ENCODE data around the gene FKBP15. TPM values are rescaled to one million over a fixed set of nuclear protein-coding genes. Genes with fewer than 3 reads are reported as not detected.

The FKBP15 gene
- total and polyA plus RNA-seq, 2 of the 13 experiments (the other 11 are each of a cell fraction or from before 2014, with no cell fraction given): 12.3 to 18.6 TPM

GRCh38 chr9:113179839-113180238 lies 41.2 kb downstream of the FKBP15 start:
- CTCF ChIA-PET (ENCODE audit: low intra/inter-chr PET ratio, low total read pairs): no interaction called here
- intact Hi-C loops (cut with micrococcal nuclease; ENCODE audit: unreplicated experiment): no loop called here
- TF ChIP-seq CTCF (CRISPR knock-in tag; IDR thresholded peaks at IDR 0.05) (no peak), ZNF326 (CRISPR knock-in tag; IDR thresholded peaks at IDR 0.05; ENCODE audit: borderline replicate concordance) (no peak), MBNL3 (CRISPR knock-in tag; conservative IDR thresholded peaks at IDR 0.05) (no peak), ZBTB2 (CRISPR knock-in tag; IDR thresholded peaks at IDR 0.05; ENCODE audit: low read depth) (no peak), ATF2 (CRISPR knock-in tag; IDR thresholded peaks at IDR 0.05) (no peak), FUBP1 (CRISPR knock-in tag; IDR thresholded peaks at IDR 0.05; ENCODE audit: borderline replicate concordance) (no peak), CBFB (CRISPR knock-in tag; IDR thresholded peaks at IDR 0.05) (no peak), USF2 (IDR thresholded peaks at IDR 0.05; ENCODE audit: low read depth, low read length) (no peak), USF2 (CRISPR knock-in tag; IDR thresholded peaks at IDR 0.05; ENCODE audit: borderline replicate concordance) (no peak), CAMTA2 (CRISPR knock-in tag; IDR thresholded peaks at IDR 0.05; ENCODE audit: borderline replicate concordance) (no peak), ZNF782 (CRISPR knock-in tag; IDR thresholded peaks at IDR 0.05; ENCODE audit: borderline replicate concordance) (no peak), ZNF512B (CRISPR knock-in tag; IDR thresholded peaks at IDR 0.05; ENCODE audit: borderline replicate concordance) (no peak)

More at GRCh38 chr9:113179839-113180238, 41.2 kb downstream of the FKBP15 start:
- no peaks in the 10 kb centered on the region for H3K27me3 ChIP-seq (ENCODE audit: control insufficient read depth in 1 of 2, insufficient read depth in 2 of 2, low read length in 2 of 2)
- no peak for ATAC-seq
- no peak overlapping the region for H3K4me3 ChIP-seq (replicated peaks in 1 of 3; ENCODE audit: insufficient read depth in 1 of 3, low read depth in 2 of 3, low read length in 3 of 3)
- in situ Hi-C loops (cut with HindIII; ENCODE audit: extremely low pct_ligation_motif_present, low pct_unique_long_range_greater_than_20kb): no loop called here
- FAIRE-seq: no peak
- DNase-seq (ENCODE audit: low spot score): no peak
- no peaks in the 10 kb centered on the region for H3K4me1 ChIP-seq (ENCODE audit: insufficient read depth, low read length)
- H4K20me1 ChIP-seq (ENCODE audit: insufficient read depth, low read length): no peaks in the 10 kb centered on the region
- 95% methylated on average over 1 of the region's 1 CpG for WGBS (ENCODE audit: low lambda C conversion rate)
- H3K9ac ChIP-seq (ENCODE audit: insufficient read depth, low read depth, low read length): no peak overlapping the region
- no peak overlapping the region for H3K4me2 ChIP-seq (ENCODE audit: low read depth, low read length)
- H3K9me3 ChIP-seq (ENCODE audit: low read length): no peaks in the 10 kb centered on the region
- no peak overlapping the region for H2AFZ ChIP-seq (ENCODE audit: low read length)
- POLR2A ChIA-PET: no interaction called here
- H3K36me3 ChIP-seq (replicated peaks in 1 of 2; ENCODE audit: control insufficient read depth in 1 of 2, insufficient read depth in 2 of 2, low read length in 2 of 2): peaks cover 14 to 77% of the 10 kb centered on the region in 2 experiments
- H3K79me2 ChIP-seq (ENCODE audit: insufficient read depth, low read length): no peaks in the 10 kb centered on the region
- no peak overlapping the region for H3K27ac ChIP-seq (ENCODE audit: extremely low read length, insufficient read depth, low read length)
- BruUV-seq (replicated peaks): no TSS peak

All from HepG2 (cell line).